Naive thymus-derived CD4-positive, alpha-beta T cell (primary cell): ENCODE measurements around the gene ZNF385B. TPM values are rescaled to one million over a fixed set of nuclear protein-coding genes. Genes with fewer than 3 reads are reported as not detected.

Experiments used
- ATAC-seq: fragments of 150-1000 bp; cut with Tn5 transposase; 2 replicates; pipeline ENCODE4 v1.10.0; 2021; ENCODE audit warnings: mild to moderate bottlenecking, moderate library complexity
- CTCF ChIA-PET: fragments of 350-600 bp; sonication (Branson Sonifier 250); formaldehyde crosslinking; loops from one replicate; lab custom pipeline; 2021; ENCODE audit warnings: antibody characterized with exemption; lab: Charles Lee
- POLR2A ChIA-PET: fragments of 350-600 bp; sonication (Branson Sonifier 250); formaldehyde crosslinking; loops from one replicate; lab custom pipeline; 2021; ENCODE audit warnings: antibody characterized with exemption, inconsistent platforms; lab: Charles Lee
- DNase-seq, 9 donors: peaks; one replicate each; pipeline versions ENCODE4 v3.0.0 to v3.0.0-alpha.2; 2020 to 2022; ENCODE audit warnings: mixed read lengths in 1 of 9
- H3K27ac ChIP-seq: one replicate; pipeline ENCODE4 v1.7.0; 2013; ENCODE audit warnings: mild to moderate bottlenecking, low read depth, low read length, moderate library complexity
- H3K27me3 ChIP-seq, 2 donors: one replicate each; pipeline ENCODE4 v1.7.0; 2013; ENCODE audit warnings: low read length in 2 of 2, mild to moderate bottlenecking in 2 of 2, moderate library complexity in 2 of 2; ENCODE audit not compliant: control insufficient read depth in 2 of 2, insufficient read depth in 2 of 2
- H3K36me3 ChIP-seq, 3 experiments: 1 replicate in 2 of 3; 2 replicates in 1 of 3; pipeline ENCODE4 v1.7.0; 2013; ENCODE audit warnings: low read length in 3 of 3, mild to moderate bottlenecking in 3 of 3, moderate library complexity in 1 of 3; ENCODE audit not compliant: insufficient read depth in 3 of 3, control insufficient read depth in 2 of 3
- H3K4me1 ChIP-seq, 2 donors: one replicate each; pipeline ENCODE4 v1.7.0; 2013; ENCODE audit warnings: low read length in 2 of 2, mild to moderate bottlenecking in 2 of 2, moderate library complexity in 1 of 2; ENCODE audit not compliant: control insufficient read depth in 2 of 2, insufficient read depth in 2 of 2
- H3K4me3 ChIP-seq: 2 replicates; pipeline ENCODE4 v1.7.0; 2013; ENCODE audit warnings: mild to moderate bottlenecking, low read length
- H3K9me3 ChIP-seq, 3 experiments: 1 replicate in 2 of 3; 2 replicates in 1 of 3; pipeline ENCODE4 v1.7.0; 2013; ENCODE audit warnings: low read length in 3 of 3; ENCODE audit not compliant: control insufficient read depth in 2 of 3
- H3K27ac Mint-ChIP-seq, 9 donors: one replicate each; pipeline ENCODE4 v1.8.0; 2020 to 2022; ENCODE audit warnings: mixed read lengths in 9 of 9, mild to moderate bottlenecking in 8 of 9, moderate library complexity in 5 of 9, inconsistent platforms in 2 of 9
- H3K27me3 Mint-ChIP-seq, 5 donors: one replicate each; pipeline ENCODE4 v1.8.0; 2021 to 2022; ENCODE audit warnings: mixed read lengths in 5 of 5, mild to moderate bottlenecking in 1 of 5
- H3K36me3 Mint-ChIP-seq, 5 donors: one replicate each; pipeline ENCODE4 v1.8.0; 2020 to 2022; ENCODE audit warnings: mixed read lengths in 5 of 5, mild to moderate bottlenecking in 3 of 5, inconsistent platforms in 1 of 5
- H3K4me1 Mint-ChIP-seq, 7 donors: one replicate each; pipeline ENCODE4 v1.8.0; 2020 to 2022; ENCODE audit warnings: mixed read lengths in 7 of 7, mild to moderate bottlenecking in 3 of 7, inconsistent platforms in 1 of 7
- H3K4me3 Mint-ChIP-seq, 10 donors: one replicate each; pipeline ENCODE4 v1.8.0; 2020 to 2022; ENCODE audit warnings: mild to moderate bottlenecking in 10 of 10, mixed read lengths in 10 of 10, moderate library complexity in 6 of 10, inconsistent platforms in 2 of 10
- H3K9me3 Mint-ChIP-seq, 11 donors: one replicate each; pipeline ENCODE4 v1.8.0; 2020 to 2022; ENCODE audit warnings: mixed read lengths in 11 of 11, mild to moderate bottlenecking in 4 of 11, inconsistent platforms in 1 of 11, moderate library complexity in 1 of 11
- intact Hi-C, 2 donors: fragments of 100-400 bp; cut with micrococcal nuclease; formaldehyde crosslinking; loops; one replicate each; pipeline ENCODE4 v1.15.1; 2023
- polyA plus RNA-seq, 2 donors: library from polyadenylated mRNA; unstranded; fragments of 300-500 nt; fragmentation: Illumina TruSeq; gene quantifications; one replicate each; pipeline ENCODE4 v1.2.3, GENCODE V29; 2021
- total RNA-seq, 6 experiments: library from RNA in 5 of 6; stranded (reverse) in 5 of 6; gene quantifications; 1 replicate in 5 of 6; 2 replicates in 1 of 6; pipeline ENCODE4 v1.2.3 and lab custom pipeline; 2021 to 2026

Gene ZNF385B
- total and polyA plus RNA-seq, 7 experiments from 2014 or later, result not detected

DNA sequence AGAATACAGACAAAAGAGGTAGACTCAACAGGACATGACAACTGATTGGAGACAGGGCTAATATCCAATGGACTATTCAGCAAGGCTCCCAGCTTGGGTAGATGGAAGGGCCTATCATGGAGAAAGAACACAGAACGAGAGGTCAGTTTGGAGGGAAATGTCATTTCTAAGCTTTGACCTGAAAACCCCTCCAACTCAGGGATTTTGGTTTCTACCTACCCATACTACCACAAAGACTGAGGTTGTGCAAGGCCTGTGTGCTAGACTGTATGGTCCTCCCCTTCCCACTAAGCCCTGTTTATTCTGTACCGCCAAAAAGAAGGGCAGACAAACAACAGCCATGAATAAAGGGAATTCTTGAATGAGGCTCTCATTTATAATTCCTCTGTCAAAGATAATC is 288.9 kb downstream of the ZNF385B start:
- Histone ChIP-seq H3K9me3 (no peaks in the 10 kb centered on the region), H3K4me3 (no peak overlapping the region), H3K36me3 (no peaks in the 10 kb centered on the region), H3K27me3 (no peaks in the 10 kb centered on the region), H3K27ac (no peak overlapping the region), H3K4me1 (no peaks in the 10 kb centered on the region)
- Mint-ChIP-seq H3K36me3 (no peaks in the 10 kb centered on the region), H3K4me1 (no peaks in the 10 kb centered on the region), H3K4me3 (no peak overlapping the region), H3K27ac (no peak overlapping the region), H3K9me3 (peaks cover 0 to 8% (median 0%) of the 10 kb centered on the region in 11 donors), H3K27me3 (peaks cover 0 to 5% (median 0%) of the 10 kb centered on the region in 5 donors)
- intact Hi-C loops, result no loop called here
- ATAC-seq, result no peak
- ChIA-PET POLR2A (no interaction called here), CTCF (no interaction called here)
- no peak for DNase-seq

DNA sequence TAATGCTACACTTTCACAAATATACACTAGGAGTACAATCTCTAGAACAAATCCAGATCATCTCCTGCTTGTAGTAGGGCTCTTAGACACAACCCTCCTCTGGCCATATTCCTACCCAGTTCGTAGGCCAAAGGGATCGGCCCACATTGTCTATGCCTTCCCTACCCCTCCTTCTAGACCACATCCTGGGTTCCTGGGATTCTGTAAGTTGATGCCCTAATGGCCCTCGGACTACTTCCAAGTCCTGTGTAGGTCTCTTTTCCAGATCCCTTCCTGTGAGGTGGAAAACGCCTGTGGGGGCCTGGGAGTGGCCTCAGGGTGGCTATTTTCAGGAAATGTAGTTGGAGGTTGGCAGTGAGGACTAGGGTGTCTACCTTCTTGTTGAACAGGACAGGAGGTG is 289.7 kb downstream of the ZNF385B start:
- Histone ChIP-seq H3K4me1 (no peaks in the 10 kb centered on the region), H3K4me3 (no peak overlapping the region), H3K27me3 (no peaks in the 10 kb centered on the region), H3K9me3 (no peaks in the 10 kb centered on the region), H3K27ac (no peak overlapping the region), H3K36me3 (no peaks in the 10 kb centered on the region)
- Mint-ChIP-seq H3K9me3 (peaks cover 0 to 8% (median 0%) of the 10 kb centered on the region in 11 donors), H3K4me1 (no peaks in the 10 kb centered on the region), H3K27me3 (peaks cover 0 to 5% (median 0%) of the 10 kb centered on the region in 5 donors), H3K27ac (no peak overlapping the region), H3K4me3 (no peak overlapping the region), H3K36me3 (no peaks in the 10 kb centered on the region)
- CTCF ChIA-PET, result no interaction called here
- DNase-seq (no peak), ATAC-seq (no peak)
- POLR2A ChIA-PET, result no interaction called here
- intact Hi-C loops, result no loop called here

GRCh38 chr2:179571252-179571651 is 290.2 kb downstream of the ZNF385B start:
- peaks cover 0 to 8% (median 0%) of the 10 kb centered on the region in 11 donors for H3K9me3 Mint-ChIP-seq
- DNase-seq, result no peak
- Histone ChIP-seq H3K4me1 (no peaks in the 10 kb centered on the region), H3K27me3 (no peaks in the 10 kb centered on the region), H3K27ac (no peak overlapping the region), H3K9me3 (no peaks in the 10 kb centered on the region), H3K36me3 (no peaks in the 10 kb centered on the region), H3K4me3 (no peak overlapping the region)
- peaks cover 0 to 5% (median 0%) of the 10 kb centered on the region in 5 donors for H3K27me3 Mint-ChIP-seq
- CTCF ChIA-PET, result no interaction called here
- no peak overlapping the region for H3K27ac Mint-ChIP-seq
- no peak for ATAC-seq
- POLR2A ChIA-PET, result no interaction called here
- H3K4me3 Mint-ChIP-seq, result no peak overlapping the region
- H3K36me3 Mint-ChIP-seq, result no peaks in the 10 kb centered on the region
- intact Hi-C loops, result no loop called here
- H3K4me1 Mint-ChIP-seq, result no peaks in the 10 kb centered on the region

DNA sequence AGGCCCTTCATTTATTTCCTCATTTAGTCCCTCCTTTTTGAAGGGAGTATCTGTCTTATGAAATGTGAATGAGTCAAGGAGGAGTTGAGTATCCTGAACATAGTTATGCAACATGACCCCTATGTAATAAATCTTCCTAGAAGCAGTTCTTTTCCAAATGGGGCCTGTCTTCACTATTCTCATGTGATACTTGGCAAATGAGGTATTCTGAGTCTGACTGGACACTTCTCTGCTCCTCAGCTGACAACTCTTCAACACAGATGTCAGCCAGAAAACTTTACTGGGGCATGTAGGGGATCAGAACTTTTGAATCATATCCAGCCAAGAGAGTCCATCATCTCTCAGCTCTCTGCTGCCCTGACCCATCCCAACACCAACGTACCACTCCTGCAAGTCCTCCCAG is 291.6 kb downstream of the ZNF385B start:
- H3K36me3 ChIP-seq, result no peaks in the 10 kb centered on the region
- POLR2A ChIA-PET, result no interaction called here
- CTCF ChIA-PET, result interaction anchor here (0.6 kb wide), 1 partner anchor 354 kb away, joined by 3 read pairs; no protein-coding TSS in a partner anchor
- H3K9me3 ChIP-seq, result no peaks in the 10 kb centered on the region
- H3K4me3 ChIP-seq, result no peak overlapping the region
- H3K4me1 ChIP-seq, result no peaks in the 10 kb centered on the region
- no peaks in the 10 kb centered on the region for H3K27me3 ChIP-seq
- peaks cover 0 to 5% (median 0%) of the 10 kb centered on the region in 5 donors for H3K27me3 Mint-ChIP-seq
- H3K27ac ChIP-seq, result no peak overlapping the region
- H3K4me3 Mint-ChIP-seq, result no peak overlapping the region
- H3K36me3 Mint-ChIP-seq, result no peaks in the 10 kb centered on the region
- ATAC-seq (no peak), DNase-seq (no peak)
- intact Hi-C loops, result no loop called here
- no peak overlapping the region for H3K27ac Mint-ChIP-seq
- H3K9me3 Mint-ChIP-seq, result peaks cover 0 to 4% (median 0%) of the 10 kb centered on the region in 11 donors
- no peaks in the 10 kb centered on the region for H3K4me1 Mint-ChIP-seq

DNA sequence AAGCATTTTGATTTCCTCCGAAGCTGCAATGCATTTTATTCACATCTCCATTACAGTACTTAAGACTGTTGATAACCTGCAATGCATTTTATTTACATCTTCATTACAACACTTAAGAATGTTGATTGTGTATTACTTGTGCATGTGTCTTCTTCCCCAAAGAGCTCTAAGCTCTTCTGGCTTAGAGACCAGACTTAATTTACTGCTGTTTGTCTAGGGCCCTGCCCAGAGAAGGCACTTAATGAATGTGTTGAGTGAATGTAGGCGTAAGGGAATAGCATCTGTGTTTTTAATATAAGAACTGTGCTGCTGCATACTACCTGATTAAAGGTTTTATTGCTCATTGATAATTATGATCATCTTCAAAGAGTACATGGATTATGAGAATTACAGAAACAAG is 295.6 kb downstream of the ZNF385B start:
- no peak overlapping the region for H3K27ac ChIP-seq
- Mint-ChIP-seq H3K36me3 (no peaks in the 10 kb centered on the region), H3K4me1 (no peaks in the 10 kb centered on the region), H3K27me3 (peaks cover 0 to 5% (median 4%) of the 10 kb centered on the region in 5 donors), H3K4me3 (no peak overlapping the region), H3K9me3 (peaks cover 0 to 4% (median 0%) of the 10 kb centered on the region in 11 donors), H3K27ac (no peak overlapping the region)
- no peaks in the 10 kb centered on the region for H3K36me3 ChIP-seq
- DNase-seq (no peak), ATAC-seq (no peak)
- ChIA-PET POLR2A (no interaction called here), CTCF (no interaction called here)
- intact Hi-C loops, result no loop called here
- no peaks in the 10 kb centered on the region for H3K27me3 ChIP-seq
- no peaks in the 10 kb centered on the region for H3K9me3 ChIP-seq
- no peaks in the 10 kb centered on the region for H3K4me1 ChIP-seq
- H3K4me3 ChIP-seq, result no peak overlapping the region

DNA sequence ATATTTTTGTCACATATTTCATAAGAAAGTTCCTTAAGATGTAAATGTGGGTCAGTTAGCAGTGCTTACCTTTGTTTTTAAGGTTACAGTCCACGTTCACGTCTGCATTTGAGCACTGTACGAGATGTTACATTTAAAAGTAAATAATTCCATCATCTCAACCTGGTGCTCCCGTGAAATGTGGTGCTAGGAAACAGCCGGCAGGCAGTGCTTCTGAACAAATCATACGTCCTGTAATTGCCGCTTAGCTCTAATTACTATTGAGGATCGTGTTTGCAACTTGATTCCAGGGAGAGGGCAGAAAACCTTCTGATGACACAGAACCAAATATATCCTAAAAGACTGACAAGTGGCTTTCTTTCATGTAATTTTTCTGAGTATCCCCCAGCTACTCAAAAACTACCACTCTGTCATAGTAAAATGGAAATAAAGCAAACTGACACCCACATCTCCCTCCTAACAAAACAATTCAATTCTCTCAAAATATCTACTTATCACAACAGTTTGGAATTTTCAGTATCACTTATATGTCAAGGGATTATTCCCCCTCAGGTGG is 299.0 kb downstream of the ZNF385B start:
- Histone ChIP-seq H3K9me3 (no peaks in the 10 kb centered on the region), H3K27ac (no peak overlapping the region), H3K27me3 (no peaks in the 10 kb centered on the region), H3K4me3 (no peak overlapping the region), H3K4me1 (no peaks in the 10 kb centered on the region), H3K36me3 (no peaks in the 10 kb centered on the region)
- DNase-seq (no peak), ATAC-seq (no peak)
- CTCF ChIA-PET, result no interaction called here
- POLR2A ChIA-PET, result no interaction called here
- Mint-ChIP-seq H3K27me3 (peaks cover 0 to 5% (median 0%) of the 10 kb centered on the region in 5 donors), H3K4me1 (no peaks in the 10 kb centered on the region), H3K4me3 (no peak overlapping the region), H3K27ac (no peak overlapping the region), H3K9me3 (peaks cover 0 to 3% (median 0%) of the 10 kb centered on the region in 11 donors), H3K36me3 (no peaks in the 10 kb centered on the region)
- intact Hi-C loops, result no loop called here

GRCh38 chr2:179561702-179562101 is 299.7 kb downstream of the ZNF385B start:
- H3K27me3 Mint-ChIP-seq, result peaks cover 0 to 5% (median 0%) of the 10 kb centered on the region in 5 donors
- no peaks in the 10 kb centered on the region for H3K27me3 ChIP-seq
- ATAC-seq, result no peak
- H3K36me3 Mint-ChIP-seq, result no peaks in the 10 kb centered on the region
- H3K4me1 ChIP-seq, result no peaks in the 10 kb centered on the region
- no peak overlapping the region for H3K27ac ChIP-seq
- no peak for DNase-seq
- no peak overlapping the region for H3K27ac Mint-ChIP-seq
- no peak overlapping the region for H3K4me3 Mint-ChIP-seq
- H3K4me3 ChIP-seq, result no peak overlapping the region
- H3K4me1 Mint-ChIP-seq, result no peaks in the 10 kb centered on the region
- intact Hi-C loops, result no loop called here
- H3K9me3 ChIP-seq, result no peaks in the 10 kb centered on the region
- H3K9me3 Mint-ChIP-seq, result peaks cover 0 to 3% (median 0%) of the 10 kb centered on the region in 11 donors
- CTCF ChIA-PET, result no interaction called here
- POLR2A ChIA-PET, result no interaction called here
- H3K36me3 ChIP-seq, result no peaks in the 10 kb centered on the region
